PC-3 (cell line): ENCODE measurements around the gene GADD45B. TPM values are rescaled to one million over a fixed set of nuclear protein-coding genes. Genes with fewer than 3 reads are reported as not detected.
A peak's percentile ranks its signal among the peaks of the same experiment; 100 is the strongest.
"Not testable (repeated sequence)": the region's sequence is repeated elsewhere in the genome, so short reads cannot be mapped to it uniquely, and the experiment has no call there.

Experiments
- ATAC-seq: fragments of 200-7000 bp; cut with Tn5 transposase; 2 replicates; pipeline ENCODE4 v1.9.1; 2020; ENCODE audit warnings: mild to moderate bottlenecking, moderate library complexity
- BruUV-seq: library from RNA; stranded (reverse); fragments of 400-500 nt; replicated peaks from 2 replicates; lab custom pipeline; 2021; lab: Mats Ljungman, UMichigan
- CTCF ChIA-PET: fragments of 300-600 bp; sonication (Branson Sonifier 250); formaldehyde crosslinking; loops from one replicate; lab custom pipeline; 2022; ENCODE audit warnings: antibody characterized with exemption; lab: Charles Lee
- POLR2A ChIA-PET: fragments of 300-600 bp; sonication (Branson Sonifier 250); formaldehyde crosslinking; loops from one replicate; lab custom pipeline; 2022; ENCODE audit warnings: antibody characterized with exemption; ENCODE audit not compliant: unreplicated experiment; lab: Charles Lee
- DNase-seq: peaks from one replicate; pipeline ENCODE4 v3.0.0-alpha.2; 2015
- H2AFZ ChIP-seq: fragments of 300-600 bp; sonication (generic); 2 replicates; pipeline ENCODE4 v1.6.0; 2016; ENCODE audit warnings: antibody characterized with exemption, low read length
- H3F3A ChIP-seq: fragments of 300-600 bp; sonication (generic); one replicate; pipeline ENCODE4 v1.6.0; 2017; ENCODE audit warnings: antibody characterized with exemption, low read length, control low read depth, mild to moderate bottlenecking; ENCODE audit not compliant: unreplicated experiment
- H3K27ac ChIP-seq: fragments of 300-600 bp; sonication (generic); 2 replicates; pipeline ENCODE4 v1.5.1; 2016; ENCODE audit warnings: mild to moderate bottlenecking, low read length
- H3K27me3 ChIP-seq: fragments of 300-600 bp; sonication (generic); 2 replicates; pipeline ENCODE4 v1.6.1; 2016; ENCODE audit warnings: low read length, mixed read lengths
- H3K36me3 ChIP-seq: fragments of 300-600 bp; sonication (generic); 2 replicates; pipeline ENCODE4 v1.6.1; 2016; ENCODE audit warnings: low read depth, mixed run types, low read length, mixed read lengths
- H3K4me1 ChIP-seq: fragments of 300-600 bp; sonication (generic); 2 replicates; pipeline ENCODE4 v1.5.1; 2016; ENCODE audit warnings: low read length; ENCODE audit not compliant: insufficient read depth
- H3K4me2 ChIP-seq: fragments of 300-600 bp; sonication (generic); 2 replicates; pipeline ENCODE4 v1.6.0; 2016; ENCODE audit warnings: low read length
- H3K4me3 ChIP-seq: fragments of 300-600 bp; sonication (generic); 2 replicates; pipeline ENCODE4 v1.5.1; 2016; ENCODE audit warnings: mild to moderate bottlenecking, low read length, mixed read lengths
- H3K79me2 ChIP-seq: fragments of 300-600 bp; sonication (generic); 2 replicates; pipeline ENCODE4 v1.6.1; 2017; ENCODE audit warnings: low read length, mixed read lengths
- H3K9ac ChIP-seq: fragments of 300-600 bp; sonication (generic); 2 replicates; pipeline ENCODE4 v1.6.0; 2016; ENCODE audit warnings: mild to moderate bottlenecking, low read length
- H3K9me2 ChIP-seq: fragments of 300-600 bp; sonication (generic); replicated peaks from 2 replicates; pipeline ENCODE4 v1.6.1; 2016; ENCODE audit warnings: mixed run types, low read length, mixed read lengths
- H3K9me3 ChIP-seq: fragments of 300-600 bp; sonication (generic); 2 replicates; pipeline ENCODE4 v1.6.1; 2016; ENCODE audit warnings: low read length, mixed read lengths
- H4K20me1 ChIP-seq: fragments of 300-600 bp; sonication (generic); 2 replicates; pipeline ENCODE4 v1.6.1; 2016; ENCODE audit warnings: low read length, mixed read lengths
- EZH2 ChIP-seq: fragments of 300-600 bp; sonication (generic); IDR thresholded peaks from one replicate; pipeline ENCODE4 v1.6.1; 2017; ENCODE audit warnings: antibody characterized with exemption, mild to moderate bottlenecking, low read length; ENCODE audit not compliant: unreplicated experiment
- EZH2phosphoT487 ChIP-seq: fragments of 300-600 bp; sonication (generic); IDR thresholded peaks from 2 replicates; pipeline ENCODE4 v1.6.1; 2018; ENCODE audit warnings: mild to moderate bottlenecking, antibody characterized with exemption, low read length, borderline replicate concordance
- intact Hi-C: fragments of 100-400 bp; cut with micrococcal nuclease; formaldehyde crosslinking; loops from 2 replicates; pipeline ENCODE4 v1.9.0; 2023
- total RNA-seq: library from RNA; depleted of rRNA; stranded (reverse); fragments of >200 nt; gene quantifications from 2 replicates; pipeline ENCODE4 v1.2.3, GENCODE V29; 2014
- TF ChIP-seq, protein P1 (sequence below): fragments of 300-600 bp; sonication (generic); conservative IDR thresholded peaks from 2 replicates; pipeline ENCODE4 v1.5.1; 2017; ENCODE audit warnings: antibody characterized with exemption, low read depth, mild to moderate bottlenecking, low read length

Gene GADD45B
- total RNA-seq, 1 experiment from 2014 or later: 137 TPM

DNA sequence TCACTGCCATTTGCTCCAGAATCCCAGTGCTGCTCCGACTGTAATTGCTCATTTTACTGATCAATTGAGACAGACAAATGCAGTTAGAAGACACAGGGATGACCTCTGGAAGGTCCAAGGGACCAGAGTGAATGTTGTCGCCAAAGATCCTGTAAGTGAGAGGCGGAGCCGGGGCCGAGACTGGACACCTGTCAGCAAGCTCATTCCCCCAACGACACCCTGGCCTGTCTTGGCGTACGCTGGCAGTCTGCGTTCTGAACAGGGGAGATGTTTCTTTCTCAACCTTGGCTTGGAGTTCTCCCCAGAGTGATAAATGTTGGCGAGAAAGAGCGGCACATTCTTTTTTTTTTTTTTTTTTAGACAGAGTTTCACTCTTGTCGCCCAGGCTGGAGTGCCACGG lies 24.2 kb downstream of the GADD45B start:
- no TSS peak for BruUV-seq
- no peaks in the 10 kb centered on the region for H3K9me2 ChIP-seq
- DNase-seq (no peak), ATAC-seq (no peak)
- TF ChIP-seq EZH2 (no peak), EZH2phosphoT487 (no peak)
- TF ChIP-seq, protein P1, sequence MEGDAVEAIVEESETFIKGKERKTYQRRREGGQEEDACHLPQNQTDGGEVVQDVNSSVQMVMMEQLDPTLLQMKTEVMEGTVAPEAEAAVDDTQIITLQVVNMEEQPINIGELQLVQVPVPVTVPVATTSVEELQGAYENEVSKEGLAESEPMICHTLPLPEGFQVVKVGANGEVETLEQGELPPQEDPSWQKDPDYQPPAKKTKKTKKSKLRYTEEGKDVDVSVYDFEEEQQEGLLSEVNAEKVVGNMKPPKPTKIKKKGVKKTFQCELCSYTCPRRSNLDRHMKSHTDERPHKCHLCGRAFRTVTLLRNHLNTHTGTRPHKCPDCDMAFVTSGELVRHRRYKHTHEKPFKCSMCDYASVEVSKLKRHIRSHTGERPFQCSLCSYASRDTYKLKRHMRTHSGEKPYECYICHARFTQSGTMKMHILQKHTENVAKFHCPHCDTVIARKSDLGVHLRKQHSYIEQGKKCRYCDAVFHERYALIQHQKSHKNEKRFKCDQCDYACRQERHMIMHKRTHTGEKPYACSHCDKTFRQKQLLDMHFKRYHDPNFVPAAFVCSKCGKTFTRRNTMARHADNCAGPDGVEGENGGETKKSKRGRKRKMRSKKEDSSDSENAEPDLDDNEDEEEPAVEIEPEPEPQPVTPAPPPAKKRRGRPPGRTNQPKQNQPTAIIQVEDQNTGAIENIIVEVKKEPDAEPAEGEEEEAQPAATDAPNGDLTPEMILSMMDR: no peak
- ChIA-PET POLR2A (no interaction called here), CTCF (no interaction called here)
- peaks cover 3% of the 10 kb centered on the region for H3F3A ChIP-seq
- no peak overlapping the region for H3K4me3 ChIP-seq
- H3K4me2 ChIP-seq: no peak overlapping the region
- no peak overlapping the region for H3K9ac ChIP-seq
- no peaks in the 10 kb centered on the region for H3K36me3 ChIP-seq
- no peak overlapping the region for H3K27ac ChIP-seq
- no peaks in the 10 kb centered on the region for H3K27me3 ChIP-seq
- no peaks in the 10 kb centered on the region for H3K9me3 ChIP-seq
- H3K4me1 ChIP-seq: peaks cover 30% of the 10 kb centered on the region
- intact Hi-C loops: no loop called here
- H2AFZ ChIP-seq: no peak overlapping the region
- H4K20me1 ChIP-seq: no peaks in the 10 kb centered on the region
- H3K79me2 ChIP-seq: no peaks in the 10 kb centered on the region

DNA sequence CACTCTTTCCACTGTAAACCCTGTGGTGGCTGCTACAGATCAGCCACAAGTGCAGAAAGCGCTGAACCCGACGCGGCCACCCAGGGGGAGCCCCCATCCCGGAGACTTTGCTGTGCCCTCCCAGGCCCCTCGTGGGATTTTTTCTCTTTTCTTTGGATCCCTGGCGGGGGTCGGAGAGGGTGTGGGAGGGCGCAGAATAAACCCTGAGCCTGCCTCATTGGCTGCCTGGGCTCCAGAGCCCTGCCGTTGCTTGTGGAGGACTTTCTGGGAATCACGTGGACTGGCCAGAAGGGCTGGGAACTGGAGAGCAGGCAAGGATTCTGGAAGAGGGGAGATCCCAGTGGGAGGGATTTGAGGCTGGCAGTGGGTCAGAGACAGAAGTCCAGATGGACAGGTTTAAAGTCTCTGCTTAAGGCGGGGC lies 24.9 kb downstream of the GADD45B start:
- Histone ChIP-seq H3K9ac (no peak overlapping the region), H4K20me1 (no peaks in the 10 kb centered on the region), H3K27me3 (no peaks in the 10 kb centered on the region), H3K4me3 (no peak overlapping the region), H3K9me3 (no peaks in the 10 kb centered on the region), H3K4me1 (peaks cover 28% of the 10 kb centered on the region), H3K27ac (no peak overlapping the region), H2AFZ (no peak overlapping the region), H3K4me2 (no peak overlapping the region), H3K36me3 (no peaks in the 10 kb centered on the region), H3F3A (peaks cover 3% of the 10 kb centered on the region), H3K9me2 (no peaks in the 10 kb centered on the region), H3K79me2 (no peaks in the 10 kb centered on the region)
- CTCF ChIA-PET: no interaction called here
- BruUV-seq: no TSS peak
- POLR2A ChIA-PET: no interaction called here
- no peak for DNase-seq
- ATAC-seq: no peak
- intact Hi-C loops: no loop called here
- TF ChIP-seq EZH2: no peak
- TF ChIP-seq, protein P1: no peak
- TF ChIP-seq EZH2phosphoT487: no peak

DNA sequence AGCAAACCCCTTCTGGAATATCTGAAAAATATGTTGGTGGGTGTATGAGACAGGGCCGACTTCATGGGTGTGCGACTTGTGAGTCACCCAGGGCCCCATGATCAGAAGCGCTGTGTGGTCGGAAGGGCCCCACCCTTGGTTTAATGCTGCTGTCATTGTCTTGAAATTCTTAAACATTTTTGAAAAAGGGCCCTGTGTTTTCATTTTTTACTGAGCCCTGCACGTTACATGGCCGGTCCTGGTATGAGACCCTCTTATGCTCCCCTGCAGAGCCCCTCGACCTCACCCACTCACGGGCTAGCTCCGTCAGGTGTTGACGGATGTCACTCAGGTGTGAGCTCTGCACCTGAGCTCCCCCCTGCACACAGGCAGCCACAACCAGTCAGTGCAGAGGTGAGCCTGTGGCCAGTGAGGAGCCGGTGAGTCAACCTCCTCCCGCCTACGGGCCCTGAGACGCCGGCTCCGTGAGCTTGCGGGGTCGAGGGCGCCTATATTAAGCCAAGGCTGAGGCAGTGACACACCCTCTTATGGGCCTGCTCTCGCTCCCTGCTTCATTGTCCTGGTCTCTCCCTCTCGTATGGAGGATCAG lies 27.7 kb downstream of the GADD45B start:
- intact Hi-C loops: no loop called here
- Histone ChIP-seq H3K36me3 (no peaks in the 10 kb centered on the region), H3K9me3 (no peaks in the 10 kb centered on the region), H3K4me3 (peak overlapping the region; percentile 54; the same call in 1 of the 2 replicates), H3K4me1 (peaks cover 19% of the 10 kb centered on the region), H3K9me2 (no peaks in the 10 kb centered on the region), H3K9ac (peak overlapping the region; percentile 57), H3K27ac (peak overlapping the region; percentile 94), H3K79me2 (no peaks in the 10 kb centered on the region), H3F3A (peaks cover 3% of the 10 kb centered on the region), H4K20me1 (no peaks in the 10 kb centered on the region), H3K27me3 (no peaks in the 10 kb centered on the region), H2AFZ (peak overlapping the region; percentile 73), H3K4me2 (peak overlapping the region; percentile 90)
- TF ChIP-seq EZH2phosphoT487: no peak
- ChIA-PET CTCF (interaction anchor here (0.5 to 0.6 kb wide), 2 partner anchors 49 to 482 kb away, joined by 3 to 5 read pairs; no protein-coding TSS in a partner anchor), POLR2A (interaction anchor here (0.5 to 1.0 kb wide), 5 partner anchors 10 to 38 kb away, joined by 3 to 6 read pairs (median 4); no protein-coding TSS in a partner anchor)
- ATAC-seq (peak; percentile 86), DNase-seq (peak; percentile 86)
- no TSS peak for BruUV-seq

DNA sequence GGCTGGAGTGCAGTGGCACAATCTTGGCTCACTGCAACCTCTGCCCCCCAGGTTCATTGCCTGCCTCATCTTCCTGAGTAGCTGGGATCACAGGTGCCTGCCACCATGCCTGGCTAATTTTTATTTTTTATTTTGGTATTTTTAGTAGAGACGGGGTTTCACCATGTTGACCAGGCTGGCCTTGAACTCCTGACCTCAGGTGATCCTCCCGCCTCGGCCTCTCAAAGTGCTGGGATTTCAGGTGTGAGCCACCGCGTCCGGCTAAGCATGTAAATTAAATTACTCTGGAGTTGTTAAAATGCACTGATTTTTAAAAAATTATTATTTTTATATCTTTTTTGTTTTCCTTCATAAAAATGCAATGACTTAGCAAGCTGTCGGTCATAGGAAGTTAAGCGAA lies 30.7 kb downstream of the GADD45B start:
- DNase-seq, intact Hi-C loops, H4K20me1 ChIP-seq, H3K9me2 ChIP-seq, H3K36me3 ChIP-seq, H3K79me2 ChIP-seq, H3K9me3 ChIP-seq, H3K27me3 ChIP-seq, ATAC-seq, H3F3A ChIP-seq, H3K4me3 ChIP-seq: not testable (repeated sequence)
- Histone ChIP-seq H3K4me2 (peak overlapping the region; percentile 67), H2AFZ (0 out of 2 replicates have a peak overlapping the region, but pooled peaks have one; percentile 59), H3K4me1 (peaks cover 14% of the 10 kb centered on the region), H3K9ac (peak overlapping the region; percentile 48), H3K27ac (peak overlapping the region; percentile 82)
- BruUV-seq: TSS peak; percentile 79
- CTCF ChIA-PET: interaction anchor here (0.5 kb wide), 1 partner anchor 351 kb away, joined by 8 read pairs; no protein-coding TSS in a partner anchor
- POLR2A ChIA-PET: interaction anchor here (0.8 kb wide), 1 partner anchor 31 kb away, joined by 4 read pairs; the partner anchor contains the start of gene GADD45B
